HG02943 (cell line): ENCODE results near the gene WDR27.
"Not testable (repeated sequence)": the region's sequence is repeated elsewhere in the genome, so short reads cannot be mapped to it uniquely, and the experiment has no call there.

Source experiments
- ATAC-seq: cut with Tn5 transposase; IDR thresholded peaks from one replicate; pipeline ENCODE4 v1.9.1; 2021; ENCODE audit warnings: mild to moderate bottlenecking, low read depth, moderate library complexity; ENCODE audit not compliant: unreplicated experiment

The WDR27 gene

GRCh38 chr6:169714178-169714577 lies 12.3 kb upstream of the WDR27 start:
- no peak for ATAC-seq

- ATAC-seq, result no peak
Observed at GRCh38 chr6:169710009-169710408, 8.2 kb upstream of the WDR27 start.

- no peak for ATAC-seq
Observed at GRCh38 chr6:169709293-169709692, 7.5 kb upstream of the WDR27 start.

GRCh38 chr6:169707772-169708171 lies 5.9 kb upstream of the WDR27 start:
- no peak for ATAC-seq

- ATAC-seq, result no peak
Observed at GRCh38 chr6:169702840-169703246, 1.0 kb upstream of the WDR27 start.

- peak; percentile 14 for ATAC-seq
Observed at GRCh38 chr6:169701311-169701953, 397 bp downstream of the WDR27 start.

DNA sequence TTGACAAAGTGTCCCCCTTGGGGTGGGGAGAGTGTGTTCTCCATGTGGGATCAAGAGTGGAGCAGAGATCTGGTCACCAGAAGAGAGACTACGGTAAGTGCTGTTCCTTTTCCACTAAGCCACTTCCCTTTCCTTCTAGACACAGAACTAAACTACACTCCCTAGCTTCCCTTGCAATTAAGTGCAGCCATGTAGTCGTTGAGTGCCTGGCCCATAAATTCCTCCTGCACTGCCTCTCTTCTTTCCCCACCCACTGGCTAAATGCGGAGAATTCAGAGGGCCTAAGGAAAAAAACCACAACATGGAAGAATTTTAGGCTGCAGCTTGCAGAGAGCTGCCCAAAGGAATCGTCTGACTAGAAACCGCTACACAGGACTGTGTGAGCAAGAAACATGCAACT lies 1.5 kb downstream of the WDR27 start:
- ATAC-seq, result no peak

- ATAC-seq, result not testable (repeated sequence)
Observed at GRCh38 chr6:169697115-169697514, 4.7 kb downstream of the WDR27 start.

DNA sequence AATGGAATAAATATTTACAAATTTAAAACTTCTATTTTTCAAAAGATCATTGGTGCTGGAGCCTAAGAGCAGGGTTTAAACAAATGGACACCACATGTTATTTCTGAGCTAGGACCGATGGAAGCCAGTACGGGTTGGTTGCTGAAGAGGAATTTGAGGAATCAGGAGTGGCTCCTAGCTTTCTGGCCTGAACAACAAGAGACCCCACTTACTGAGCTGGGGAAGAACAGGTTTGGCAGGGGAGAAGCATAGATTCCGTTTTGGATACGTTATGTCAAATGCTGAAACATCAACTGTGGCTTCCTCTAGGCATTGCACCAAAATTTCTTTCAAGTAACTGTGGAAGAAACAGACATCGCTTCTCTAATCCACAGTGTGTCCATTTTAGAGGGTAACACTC lies 6.7 kb downstream of the WDR27 start:
- ATAC-seq, result no peak

GRCh38 chr6:169692516-169692915 lies 9.3 kb downstream of the WDR27 start:
- ATAC-seq, result no peak

DNA sequence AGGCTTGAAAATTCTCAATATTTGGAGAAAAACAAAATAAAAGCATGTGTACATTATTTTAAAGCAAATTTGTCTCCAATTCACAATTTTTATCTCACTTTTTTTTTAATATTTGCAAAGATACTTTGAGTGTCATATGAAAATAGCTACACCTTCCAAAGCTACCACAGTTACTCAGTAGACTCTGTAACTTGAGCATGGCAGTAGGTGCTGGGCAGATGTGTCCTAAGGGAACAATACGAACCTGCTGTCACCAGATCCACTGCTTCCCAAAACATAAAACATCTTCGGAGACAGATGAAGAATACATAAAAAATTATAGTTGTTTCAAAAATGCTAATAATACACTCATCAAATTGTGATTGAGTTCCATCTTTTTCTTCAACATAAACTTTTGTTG lies 10.6 kb downstream of the WDR27 start:
- ATAC-seq, result no peak

DNA sequence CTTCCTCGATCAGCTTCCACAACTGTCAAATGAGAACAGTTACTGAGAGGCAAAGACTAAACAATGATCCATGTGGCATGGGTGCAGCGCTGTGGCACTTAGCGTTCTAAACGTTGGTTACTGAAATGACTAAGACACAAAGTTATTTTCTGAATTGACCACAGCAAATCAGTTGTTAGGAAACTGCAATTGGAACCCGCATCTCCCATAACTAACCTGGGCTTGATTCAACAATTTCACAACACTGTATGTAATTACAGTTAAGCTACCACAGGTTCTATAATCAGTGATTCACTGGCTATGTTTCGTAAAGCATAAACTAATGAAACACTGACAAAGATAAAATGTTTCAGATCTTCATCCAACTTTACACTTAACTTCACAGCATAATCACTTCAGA lies 12.5 kb downstream of the WDR27 start:
- ATAC-seq, result no peak

DNA sequence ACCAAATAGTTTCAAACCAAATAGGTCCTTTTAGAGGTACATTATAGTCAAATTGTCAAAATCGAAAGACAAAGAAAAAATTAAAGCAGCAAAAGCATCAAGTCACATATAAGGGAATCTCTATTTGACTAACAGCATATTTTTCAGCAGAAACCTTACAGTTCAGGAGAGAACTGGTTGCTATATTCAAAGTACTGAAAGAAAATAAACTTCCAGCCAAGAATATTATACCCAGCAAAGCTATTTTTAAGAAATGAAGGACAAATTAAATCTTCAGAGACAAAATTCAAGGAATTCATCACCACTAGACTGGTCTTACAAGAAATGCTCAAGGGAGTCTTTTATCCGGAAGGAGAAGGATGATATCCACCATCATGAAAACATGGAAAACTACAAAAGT lies 16.0 kb downstream of the WDR27 start:
- no peak for ATAC-seq

- no peak for ATAC-seq
Observed at GRCh38 chr6:169684056-169684455, 17.8 kb downstream of the WDR27 start.

- ATAC-seq, result no peak
Observed at GRCh38 chr6:169678342-169678741, 23.5 kb downstream of the WDR27 start.

GRCh38 chr6:169677096-169677495 lies 24.7 kb downstream of the WDR27 start:
- ATAC-seq, result no peak

DNA sequence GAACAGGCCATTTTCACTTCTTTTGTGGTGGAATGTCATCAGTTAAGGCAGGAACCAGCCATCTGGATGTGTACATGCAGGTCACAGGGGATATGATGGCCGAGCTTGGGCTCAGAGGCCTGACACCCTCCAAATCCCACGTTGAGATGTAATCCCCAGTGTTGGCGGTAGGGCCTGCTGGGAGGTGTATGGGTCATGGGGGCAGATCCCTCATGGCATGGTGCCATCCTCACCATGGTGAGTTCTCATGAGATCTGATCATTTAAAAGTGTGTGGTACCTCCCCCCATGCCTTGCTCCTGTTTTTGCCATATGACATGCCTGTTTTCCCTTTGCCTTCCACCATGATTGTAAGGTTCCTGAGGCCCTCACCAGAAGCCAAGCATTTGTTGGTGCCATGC lies 26.8 kb downstream of the WDR27 start:
- no peak for ATAC-seq

GRCh38 chr6:169671563-169671962 lies 30.3 kb downstream of the WDR27 start:
- no peak for ATAC-seq

DNA sequence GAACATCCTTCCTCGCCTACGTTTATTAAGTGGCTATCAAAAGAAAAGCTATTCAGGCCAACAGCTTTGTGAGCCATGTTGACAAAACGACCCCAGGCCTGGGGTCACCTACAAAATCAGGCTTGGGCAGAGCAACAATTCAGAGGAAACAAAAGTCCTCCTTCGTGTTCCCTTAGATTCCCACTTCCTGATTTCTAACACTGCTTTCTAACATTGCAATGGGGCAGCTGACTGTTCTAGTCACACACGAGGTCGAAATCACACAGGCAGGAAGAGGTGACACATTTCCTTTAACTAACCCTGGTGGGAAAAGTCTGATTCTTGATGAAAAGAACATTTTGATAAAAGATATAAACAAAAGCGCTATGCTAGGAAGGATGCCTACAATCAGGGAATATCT lies 31.9 kb downstream of the WDR27 start:
- no peak for ATAC-seq

- no peak for ATAC-seq
Observed at GRCh38 chr6:169669147-169669546, 32.7 kb downstream of the WDR27 start.

DNA sequence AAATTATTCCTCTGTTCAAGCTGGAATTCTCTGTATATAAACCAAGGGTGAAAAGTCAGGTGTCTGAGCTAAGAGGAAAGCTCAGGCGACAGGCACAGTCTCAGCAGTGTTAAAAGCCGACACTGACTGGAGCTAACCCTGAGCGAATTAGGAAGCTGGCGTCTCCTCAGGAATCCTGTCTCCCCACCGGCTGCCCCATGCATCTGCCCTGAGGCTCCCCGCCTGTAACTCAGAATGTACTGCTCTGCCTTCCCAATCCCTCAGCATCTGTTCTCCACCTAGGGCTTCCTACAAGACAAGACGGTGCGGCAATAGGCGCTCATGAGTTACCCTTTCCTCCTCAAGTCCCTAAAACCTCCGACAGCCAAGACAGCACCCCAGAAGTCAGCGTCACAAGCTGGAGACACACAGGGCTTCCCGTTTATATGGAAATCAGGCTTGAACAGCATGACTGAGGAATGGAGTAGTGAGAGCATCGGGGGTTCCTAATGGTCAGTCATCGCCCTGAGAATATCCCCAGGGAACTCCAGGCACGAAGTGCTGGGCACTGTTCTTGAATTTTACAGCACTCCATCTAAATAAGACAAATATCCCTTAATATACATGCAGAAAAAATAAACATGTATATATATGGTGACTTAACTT lies 33.5 kb downstream of the WDR27 start:
- ATAC-seq, result no peak

DNA sequence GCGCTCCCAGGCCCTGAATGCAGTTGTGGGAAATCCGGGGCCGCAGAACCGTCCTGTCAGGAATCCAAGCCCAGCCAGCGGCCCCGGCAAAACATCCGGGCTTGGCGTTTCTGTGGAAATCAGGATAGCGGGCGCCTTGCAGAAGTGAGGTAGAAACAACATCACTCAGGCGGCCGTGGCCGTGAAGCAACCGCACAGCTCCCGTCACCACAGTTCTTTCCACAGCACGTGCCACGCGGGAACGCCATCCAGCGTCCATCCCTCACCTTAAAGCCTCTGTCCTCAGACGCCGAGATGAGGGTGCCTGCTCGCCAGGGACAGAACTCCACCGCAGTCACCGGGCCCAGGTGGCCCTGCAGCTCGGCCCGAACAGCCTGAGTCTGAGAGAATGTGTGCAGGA lies 34.1 kb downstream of the WDR27 start:
- ATAC-seq, result no peak

DNA sequence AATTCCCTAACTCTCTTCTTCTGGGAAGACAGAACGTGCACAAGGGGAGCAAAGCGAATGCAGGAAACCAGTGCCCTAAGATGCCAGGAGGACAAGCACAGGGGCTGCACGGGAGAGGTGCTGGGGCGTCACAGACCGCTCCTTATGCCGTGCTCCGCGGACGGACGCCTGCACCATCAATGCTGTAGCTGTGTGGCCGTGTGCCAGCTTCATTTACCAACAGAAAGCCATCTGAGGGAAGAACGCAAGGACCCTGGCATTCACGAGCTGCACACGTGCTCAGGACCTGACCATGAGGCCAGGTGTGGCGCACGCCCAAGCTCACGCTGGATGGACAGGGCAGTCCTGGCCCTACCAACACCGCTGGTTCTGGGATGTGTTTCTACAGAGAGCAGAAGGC lies 35.4 kb downstream of the WDR27 start:
- ATAC-seq, result no peak
